Naive thymus-derived CD4-positive, alpha-beta T cell (primary cell): Measurements from ENCODE around the gene PHF2. TPM values are rescaled to one million over a fixed set of nuclear protein-coding genes. Genes with fewer than 3 reads are reported as not detected.
A peak's percentile ranks its signal among the peaks of the same experiment; 100 is the strongest.

Source experiments
- ATAC-seq: fragments of 150-1000 bp; cut with Tn5 transposase; 2 replicates; pipeline ENCODE4 v1.10.0; 2021; ENCODE audit warnings: mild to moderate bottlenecking, moderate library complexity
- CTCF ChIA-PET: fragments of 350-600 bp; sonication (Branson Sonifier 250); formaldehyde crosslinking; loops from one replicate; lab custom pipeline; 2021; ENCODE audit warnings: antibody characterized with exemption; lab: Charles Lee
- POLR2A ChIA-PET: fragments of 350-600 bp; sonication (Branson Sonifier 250); formaldehyde crosslinking; loops from one replicate; lab custom pipeline; 2021; ENCODE audit warnings: antibody characterized with exemption, inconsistent platforms; lab: Charles Lee
- DNase-seq, 9 donors: peaks; one replicate each; pipeline versions ENCODE4 v3.0.0 to v3.0.0-alpha.2; 2020 to 2022; ENCODE audit warnings: mixed read lengths in 1 of 9
- H3K27ac ChIP-seq: one replicate; pipeline ENCODE4 v1.7.0; 2013; ENCODE audit warnings: mild to moderate bottlenecking, low read depth, low read length, moderate library complexity
- H3K27me3 ChIP-seq, 2 donors: one replicate each; pipeline ENCODE4 v1.7.0; 2013; ENCODE audit warnings: low read length in 2 of 2, mild to moderate bottlenecking in 2 of 2, moderate library complexity in 2 of 2; ENCODE audit not compliant: control insufficient read depth in 2 of 2, insufficient read depth in 2 of 2
- H3K36me3 ChIP-seq, 3 experiments: 1 replicate in 2 of 3; 2 replicates in 1 of 3; pipeline ENCODE4 v1.7.0; 2013; ENCODE audit warnings: low read length in 3 of 3, mild to moderate bottlenecking in 3 of 3, moderate library complexity in 1 of 3; ENCODE audit not compliant: insufficient read depth in 3 of 3, control insufficient read depth in 2 of 3
- H3K4me1 ChIP-seq, 2 donors: one replicate each; pipeline ENCODE4 v1.7.0; 2013; ENCODE audit warnings: low read length in 2 of 2, mild to moderate bottlenecking in 2 of 2, moderate library complexity in 1 of 2; ENCODE audit not compliant: control insufficient read depth in 2 of 2, insufficient read depth in 2 of 2
- H3K4me3 ChIP-seq: 2 replicates; pipeline ENCODE4 v1.7.0; 2013; ENCODE audit warnings: mild to moderate bottlenecking, low read length
- H3K9me3 ChIP-seq, 3 experiments: 1 replicate in 2 of 3; 2 replicates in 1 of 3; pipeline ENCODE4 v1.7.0; 2013; ENCODE audit warnings: low read length in 3 of 3; ENCODE audit not compliant: control insufficient read depth in 2 of 3
- H3K27ac Mint-ChIP-seq, 9 donors: one replicate each; pipeline ENCODE4 v1.8.0; 2020 to 2022; ENCODE audit warnings: mixed read lengths in 9 of 9, mild to moderate bottlenecking in 8 of 9, moderate library complexity in 5 of 9, inconsistent platforms in 2 of 9
- H3K27me3 Mint-ChIP-seq, 5 donors: one replicate each; pipeline ENCODE4 v1.8.0; 2021 to 2022; ENCODE audit warnings: mixed read lengths in 5 of 5, mild to moderate bottlenecking in 1 of 5
- H3K36me3 Mint-ChIP-seq, 5 donors: one replicate each; pipeline ENCODE4 v1.8.0; 2020 to 2022; ENCODE audit warnings: mixed read lengths in 5 of 5, mild to moderate bottlenecking in 3 of 5, inconsistent platforms in 1 of 5
- H3K4me1 Mint-ChIP-seq, 7 donors: one replicate each; pipeline ENCODE4 v1.8.0; 2020 to 2022; ENCODE audit warnings: mixed read lengths in 7 of 7, mild to moderate bottlenecking in 3 of 7, inconsistent platforms in 1 of 7
- H3K4me3 Mint-ChIP-seq, 10 donors: one replicate each; pipeline ENCODE4 v1.8.0; 2020 to 2022; ENCODE audit warnings: mild to moderate bottlenecking in 10 of 10, mixed read lengths in 10 of 10, moderate library complexity in 6 of 10, inconsistent platforms in 2 of 10
- H3K9me3 Mint-ChIP-seq, 11 donors: one replicate each; pipeline ENCODE4 v1.8.0; 2020 to 2022; ENCODE audit warnings: mixed read lengths in 11 of 11, mild to moderate bottlenecking in 4 of 11, inconsistent platforms in 1 of 11, moderate library complexity in 1 of 11
- intact Hi-C, 2 donors: fragments of 100-400 bp; cut with micrococcal nuclease; formaldehyde crosslinking; loops; one replicate each; pipeline ENCODE4 v1.15.1; 2023
- polyA plus RNA-seq, 2 donors: library from polyadenylated mRNA; unstranded; fragments of 300-500 nt; fragmentation: Illumina TruSeq; gene quantifications; one replicate each; pipeline ENCODE4 v1.2.3, GENCODE V29; 2021
- total RNA-seq, 6 experiments: library from RNA in 5 of 6; stranded (reverse) in 5 of 6; gene quantifications; 1 replicate in 5 of 6; 2 replicates in 1 of 6; pipeline ENCODE4 v1.2.3 and lab custom pipeline; 2021 to 2026

The PHF2 gene
- total and polyA plus RNA-seq, 7 experiments from 2014 or later: 1.0 to 39.3 (median 28.6) TPM

DNA sequence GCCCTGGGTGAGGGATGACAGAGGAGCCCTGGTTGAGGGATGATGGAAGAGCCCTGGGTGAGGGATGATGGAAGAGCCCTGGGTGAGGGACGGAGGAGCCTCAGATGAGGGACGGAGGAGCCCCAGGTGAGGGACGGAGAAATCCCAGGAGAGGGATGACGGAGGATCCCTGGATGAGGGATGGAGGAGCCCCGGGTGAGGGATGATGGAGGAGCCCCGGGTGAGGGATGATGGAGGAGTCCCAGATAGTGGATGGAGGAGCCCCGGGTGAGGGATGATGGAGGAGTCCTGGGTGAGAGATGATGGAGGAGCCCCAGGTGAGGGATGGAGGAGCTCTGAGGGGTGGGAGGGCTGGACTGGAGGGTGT, 10.9 kb downstream of the PHF2 start:
- peak overlapping the region in 5 of 9 donors; percentile 26 to 67 (median 41) for H3K27ac Mint-ChIP-seq
- H3K9me3 Mint-ChIP-seq: peaks cover 0 to 21% (median 5%) of the 10 kb centered on the region in 11 donors
- ATAC-seq (no peak), DNase-seq (no peak)
- no peak overlapping the region for H3K4me3 Mint-ChIP-seq
- Histone ChIP-seq H3K27me3 (no peaks in the 10 kb centered on the region), H3K27ac (no peak overlapping the region), H3K9me3 (peaks cover 0 to 6% (median 0%) of the 10 kb centered on the region in 3 experiments), H3K4me3 (no peak overlapping the region), H3K4me1 (peaks cover 4 to 6% of the 10 kb centered on the region in 2 donors), H3K36me3 (no peaks in the 10 kb centered on the region)
- CTCF ChIA-PET: interaction anchor here (0.6 kb wide), 1 partner anchor 850 kb away, joined by 3 read pairs; no protein-coding TSS in a partner anchor
- POLR2A ChIA-PET: no interaction called here
- peaks cover 29 to 83% (median 76%) of the 10 kb centered on the region in 7 donors for H3K4me1 Mint-ChIP-seq
- no peaks in the 10 kb centered on the region for H3K27me3 Mint-ChIP-seq
- intact Hi-C loops: no loop called here
- H3K36me3 Mint-ChIP-seq: peaks cover 5 to 28% (median 24%) of the 10 kb centered on the region in 5 donors

GRCh38 chr9:93587651-93588347, 11.4 kb downstream of the PHF2 start:
- H3K36me3 Mint-ChIP-seq: peaks cover 5 to 24% (median 19%) of the 10 kb centered on the region in 5 donors
- peaks cover 0 to 18% (median 5%) of the 10 kb centered on the region in 11 donors for H3K9me3 Mint-ChIP-seq
- Histone ChIP-seq H3K4me1 (peaks cover 4 to 6% of the 10 kb centered on the region in 2 donors), H3K27me3 (no peaks in the 10 kb centered on the region), H3K4me3 (no peak overlapping the region), H3K9me3 (peaks cover 0 to 6% (median 0%) of the 10 kb centered on the region in 3 experiments), H3K36me3 (no peaks in the 10 kb centered on the region), H3K27ac (no peak overlapping the region)
- CTCF ChIA-PET: interaction anchor here (0.6 to 0.7 kb wide), 2 partner anchors 12 to 851 kb away, joined by 3 read pairs; no protein-coding TSS in a partner anchor
- no peak for DNase-seq
- H3K27ac Mint-ChIP-seq: peak overlapping the region in 1 of 9 donors; percentile 81
- intact Hi-C loops: no loop called here
- POLR2A ChIA-PET: no interaction called here
- no peak for ATAC-seq
- no peaks in the 10 kb centered on the region for H3K27me3 Mint-ChIP-seq
- H3K4me3 Mint-ChIP-seq: peak overlapping the region in 2 of 10 donors; percentile 7 to 19
- peaks cover 28 to 83% (median 74%) of the 10 kb centered on the region in 7 donors for H3K4me1 Mint-ChIP-seq

- intact Hi-C loops: no loop called here
- no peak overlapping the region for H3K27ac ChIP-seq
- ChIA-PET CTCF (no interaction called here), POLR2A (interaction anchor here (1.0 kb wide), 1 partner anchor 12 kb away, joined by 3 read pairs; no protein-coding TSS in a partner anchor)
- peak overlapping the region in 7 of 9 donors; percentile 48 to 90 (median 65) for H3K27ac Mint-ChIP-seq
- no peaks in the 10 kb centered on the region for H3K27me3 ChIP-seq
- H3K4me3 ChIP-seq: no peak overlapping the region
- peaks cover 4 to 6% of the 10 kb centered on the region in 2 donors for H3K4me1 ChIP-seq
- peaks cover 0 to 6% (median 0%) of the 10 kb centered on the region in 3 experiments for H3K9me3 ChIP-seq
- H3K36me3 Mint-ChIP-seq: peaks cover 5 to 15% (median 11%) of the 10 kb centered on the region in 5 donors
- peaks cover 0 to 12% (median 5%) of the 10 kb centered on the region in 11 donors for H3K9me3 Mint-ChIP-seq
- no peaks in the 10 kb centered on the region for H3K36me3 ChIP-seq
- H3K27me3 Mint-ChIP-seq: no peaks in the 10 kb centered on the region
- H3K4me3 Mint-ChIP-seq: peak overlapping the region in 3 of 10 donors; percentile 7 to 38 (median 9)
- H3K4me1 Mint-ChIP-seq: peaks cover 28 to 87% (median 74%) of the 10 kb centered on the region in 7 donors
- DNase-seq (no peak), ATAC-seq (no peak)
These were observed 12.5 kb downstream of the PHF2 start for GRCh38 chr9:93588641-93589609.

DNA sequence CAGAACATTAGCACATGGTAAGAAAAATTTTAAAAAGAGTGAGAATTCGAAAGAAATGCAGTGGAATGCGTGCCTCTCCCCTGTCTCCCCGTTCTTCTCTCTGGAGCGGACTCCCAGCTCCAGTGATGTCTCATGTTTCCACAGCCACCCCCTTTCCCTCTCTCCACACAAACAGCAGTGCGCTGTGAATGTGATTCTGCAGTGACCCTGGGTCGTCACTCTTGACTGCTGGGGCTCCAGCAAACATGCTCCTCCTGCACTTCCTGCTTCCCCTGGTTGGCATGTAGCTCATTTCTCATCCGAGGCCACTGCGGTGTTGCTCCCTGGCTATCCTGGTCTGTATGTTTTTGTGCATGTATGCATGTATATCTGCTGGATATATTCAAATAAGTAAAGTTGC, 13.3 kb downstream of the PHF2 start:
- CTCF ChIA-PET: interaction anchor here (0.9 kb wide), 1 partner anchor 481 kb away, joined by 3 read pairs; no protein-coding TSS in a partner anchor
- H3K9me3 Mint-ChIP-seq: peaks cover 0 to 6% (median 0%) of the 10 kb centered on the region in 11 donors
- ATAC-seq: no peak
- intact Hi-C loops: no loop called here
- Histone ChIP-seq H3K4me1 (peaks cover 4 to 6% of the 10 kb centered on the region in 2 donors), H3K4me3 (no peak overlapping the region), H3K36me3 (no peaks in the 10 kb centered on the region), H3K27me3 (no peaks in the 10 kb centered on the region), H3K27ac (no peak overlapping the region), H3K9me3 (no peaks in the 10 kb centered on the region)
- POLR2A ChIA-PET: no interaction called here
- no peaks in the 10 kb centered on the region for H3K27me3 Mint-ChIP-seq
- peak overlapping the region in 6 of 10 donors; percentile 29 to 55 (median 45) for H3K4me3 Mint-ChIP-seq
- peak overlapping the region in 8 of 9 donors; percentile 44 to 90 (median 70) for H3K27ac Mint-ChIP-seq
- peaks cover 28 to 82% (median 77%) of the 10 kb centered on the region in 7 donors for H3K4me1 Mint-ChIP-seq
- H3K36me3 Mint-ChIP-seq: peaks cover 0 to 8% (median 6%) of the 10 kb centered on the region in 5 donors
- DNase-seq: no peak

GRCh38 chr9:93590609-93591234, 14.3 kb downstream of the PHF2 start:
- Histone ChIP-seq H3K27me3 (no peaks in the 10 kb centered on the region), H3K4me1 (peaks cover 4 to 6% of the 10 kb centered on the region in 2 donors), H3K36me3 (no peaks in the 10 kb centered on the region), H3K27ac (no peak overlapping the region), H3K4me3 (no peak overlapping the region), H3K9me3 (no peaks in the 10 kb centered on the region)
- H3K36me3 Mint-ChIP-seq: no peaks in the 10 kb centered on the region
- no peaks in the 10 kb centered on the region for H3K9me3 Mint-ChIP-seq
- intact Hi-C loops: no loop called here
- peaks cover 28 to 76% (median 75%) of the 10 kb centered on the region in 7 donors for H3K4me1 Mint-ChIP-seq
- no peak for ATAC-seq
- DNase-seq: no peak
- ChIA-PET POLR2A (no interaction called here), CTCF (no interaction called here)
- no peaks in the 10 kb centered on the region for H3K27me3 Mint-ChIP-seq
- H3K4me3 Mint-ChIP-seq: peak overlapping the region in 1 of 10 donors; percentile 50
- peak overlapping the region in 5 of 9 donors; percentile 25 to 84 (median 58) for H3K27ac Mint-ChIP-seq
